ENCODE results near the gene SPACA9. TPM values are rescaled to one million over a fixed set of nuclear protein-coding genes. Genes with fewer than 3 reads are reported as not detected.

SPACA9 gene
- polyA plus RNA-seq, 3 donors, result 9.0 to 11.1 (median 9.6) TPM

DNA sequence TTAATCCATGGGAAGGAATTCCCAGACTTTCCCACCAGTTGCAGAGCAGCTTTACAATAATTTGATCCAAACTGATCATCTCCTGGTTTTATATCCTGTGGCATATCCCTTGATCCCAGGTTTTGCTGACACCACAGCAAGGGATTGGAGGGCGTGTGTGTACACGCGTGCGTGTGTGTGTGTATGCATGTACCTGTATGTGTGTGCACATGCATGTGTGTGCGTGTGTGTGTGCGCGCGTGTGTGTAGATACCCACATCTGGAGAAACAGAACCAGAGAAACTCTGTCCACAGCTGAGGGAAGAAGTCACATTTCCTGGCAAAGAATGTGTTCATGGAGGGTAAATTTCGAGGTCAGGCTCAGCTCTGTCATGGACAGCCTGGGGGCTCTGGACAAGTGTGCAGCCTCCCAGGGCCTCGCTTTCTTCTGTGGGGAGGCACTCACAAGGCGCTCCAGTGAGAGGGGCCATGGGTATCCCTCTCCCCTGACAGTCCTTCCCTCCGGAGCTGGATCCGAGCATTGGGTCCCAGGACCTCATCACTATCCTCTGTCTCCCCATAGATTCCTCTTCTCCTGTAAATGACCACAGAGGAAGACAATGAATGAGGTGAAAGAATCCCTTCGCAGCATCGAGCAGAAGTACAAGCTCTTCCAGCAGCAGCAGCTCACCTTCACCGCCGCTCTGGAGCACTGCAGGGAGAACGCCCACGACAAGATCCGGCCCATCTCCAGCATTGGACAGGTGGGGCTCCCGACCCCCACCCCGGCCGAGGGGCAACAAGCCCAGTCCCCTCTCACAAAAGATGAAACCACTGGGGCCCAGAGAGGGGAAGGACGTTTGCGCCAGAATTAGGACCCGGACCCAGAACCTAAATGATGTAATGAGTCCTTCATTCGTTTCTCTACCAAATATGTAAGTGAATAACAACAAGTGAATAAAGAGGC lies 4.9 kb downstream of the SPACA9 start:
- DNase-seq (ENCODE audit: extremely low read depth in 1 of 11, low read depth in 9 of 11, low spot score in 4 of 11), result no peak

- no peak for DNase-seq (ENCODE audit: extremely low read depth in 1 of 11, low read depth in 9 of 11, low spot score in 4 of 11)
Observed at GRCh38 chr9:132885720-132886333, 7.1 kb downstream of the SPACA9 start.

DNA sequence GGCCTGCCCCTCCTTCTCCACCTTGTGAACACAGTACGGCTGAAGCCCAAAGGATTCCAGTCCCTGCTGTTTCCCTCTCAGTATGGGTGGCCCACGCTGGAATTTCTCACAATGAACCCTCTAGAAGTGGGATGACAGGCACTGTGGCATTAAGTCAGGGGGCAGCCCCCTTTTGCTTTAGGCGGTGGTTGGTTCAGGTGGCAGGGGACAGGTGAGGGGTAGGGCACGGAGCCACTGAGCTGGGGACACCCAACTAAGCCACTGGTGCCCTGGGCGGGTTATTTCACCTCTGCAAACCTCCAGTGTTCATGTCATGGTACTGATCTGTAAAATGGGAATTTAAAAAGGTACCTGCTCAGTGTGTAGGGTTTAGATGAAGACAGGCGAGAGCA lies 7.6 kb downstream of the SPACA9 start:
- no peak for DNase-seq (ENCODE audit: extremely low read depth in 1 of 11, low read depth in 9 of 11, low spot score in 4 of 11)

DNA sequence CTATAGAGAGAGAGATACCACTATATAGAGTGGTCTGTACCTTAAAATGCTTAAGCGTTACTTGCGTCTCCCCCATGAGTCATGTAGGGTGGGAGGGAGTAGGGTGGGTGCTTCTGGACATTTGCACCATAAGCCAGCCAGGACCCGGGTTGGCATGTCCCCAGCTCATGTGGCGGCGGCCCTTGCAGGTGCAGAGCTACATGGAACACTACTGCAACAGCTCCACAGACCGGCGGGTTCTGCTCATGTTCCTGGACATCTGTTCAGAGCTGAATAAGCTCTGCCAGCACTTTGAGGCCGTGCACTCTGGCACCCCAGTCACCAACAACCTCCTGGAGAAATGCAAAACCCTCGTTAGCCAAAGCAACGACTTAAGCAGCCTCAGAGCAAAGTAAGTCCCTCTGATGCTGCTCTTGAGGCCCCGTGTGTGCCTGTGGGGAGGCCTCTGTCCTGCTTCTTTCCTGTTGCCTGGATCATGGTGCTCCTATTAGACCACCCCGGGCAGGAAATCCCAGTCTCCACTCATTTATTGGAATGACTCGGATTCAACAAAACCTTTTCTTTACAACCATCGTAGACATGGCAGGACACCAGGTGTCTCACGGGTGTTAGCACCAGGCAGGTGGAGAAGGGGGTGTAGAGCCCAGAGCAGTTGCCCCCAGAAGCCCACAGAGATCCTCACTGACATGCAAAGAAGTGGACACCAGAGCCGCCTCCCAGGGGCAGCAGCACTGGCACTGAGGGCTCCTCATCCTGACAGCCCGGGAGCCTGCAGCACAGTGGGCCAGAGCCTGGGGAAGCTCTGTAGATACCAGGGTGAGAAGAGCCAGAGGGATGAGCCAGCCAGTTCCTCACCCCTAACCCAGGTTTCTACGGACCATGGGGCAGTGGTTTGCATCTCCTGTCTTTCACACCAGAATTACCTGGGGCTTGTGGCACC lies 8.8 kb downstream of the SPACA9 start:
- DNase-seq (ENCODE audit: extremely low read depth in 1 of 11, low read depth in 9 of 11, low spot score in 4 of 11), result no peak

- DNase-seq (ENCODE audit: extremely low read depth in 1 of 11, low read depth in 9 of 11, low spot score in 4 of 11), result no peak
Observed at GRCh38 chr9:132888151-132888550, 9.5 kb downstream of the SPACA9 start.

DNA sequence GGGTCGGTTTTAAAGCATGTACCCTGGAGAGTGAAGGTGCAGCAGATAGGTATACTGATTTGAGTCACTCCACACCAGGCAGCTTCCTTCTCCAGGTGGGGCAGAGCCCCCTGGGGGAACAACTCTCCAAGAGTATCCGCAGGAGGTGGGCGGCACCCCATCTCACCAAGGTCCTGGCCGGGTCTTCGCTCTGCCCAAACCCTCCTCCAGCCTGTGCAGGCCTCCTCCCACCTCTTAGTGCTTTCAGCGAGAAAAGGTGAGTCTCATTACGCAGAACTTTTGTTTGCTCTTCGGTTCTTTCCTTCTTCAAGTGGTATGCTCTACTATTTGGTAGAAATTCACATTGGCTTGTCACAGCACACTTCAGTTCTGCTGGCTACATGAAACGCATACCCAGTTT lies 13.7 kb downstream of the SPACA9 start:
- no peak for DNase-seq (ENCODE audit: extremely low read depth in 1 of 11, low read depth in 9 of 11, low spot score in 4 of 11)

GRCh38 chr9:132894346-132894745 lies 15.6 kb downstream of the SPACA9 start:
- no peak for DNase-seq (ENCODE audit: extremely low read depth in 1 of 11, low read depth in 9 of 11, low spot score in 4 of 11)

- DNase-seq (ENCODE audit: extremely low read depth in 1 of 11, low read depth in 9 of 11, low spot score in 4 of 11), result no peak
Observed at GRCh38 chr9:132894862-132895835, 16.5 kb downstream of the SPACA9 start.

DNA sequence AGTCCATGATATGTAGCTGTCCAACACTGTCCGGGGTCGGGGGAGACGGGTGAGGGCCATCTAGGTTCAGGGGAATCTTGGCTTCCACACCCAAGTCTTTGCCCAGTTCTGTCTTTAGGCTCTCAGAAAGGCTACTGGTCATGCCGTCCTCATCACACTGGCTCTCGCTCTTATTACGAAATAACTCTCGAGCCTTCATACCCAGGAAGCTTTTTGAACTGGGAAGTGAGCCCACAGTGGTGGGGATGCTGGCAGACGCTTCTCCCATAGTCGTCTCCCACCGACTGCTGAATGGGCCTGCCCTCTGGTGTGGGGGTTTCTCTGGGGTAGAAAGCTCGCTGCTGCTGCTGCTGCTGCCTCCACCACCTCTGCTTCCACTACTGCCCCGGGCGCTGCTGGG lies 17.6 kb downstream of the SPACA9 start:
- DNase-seq (ENCODE audit: extremely low read depth in 1 of 11, low read depth in 9 of 11, low spot score in 4 of 11), result no peak

DNA sequence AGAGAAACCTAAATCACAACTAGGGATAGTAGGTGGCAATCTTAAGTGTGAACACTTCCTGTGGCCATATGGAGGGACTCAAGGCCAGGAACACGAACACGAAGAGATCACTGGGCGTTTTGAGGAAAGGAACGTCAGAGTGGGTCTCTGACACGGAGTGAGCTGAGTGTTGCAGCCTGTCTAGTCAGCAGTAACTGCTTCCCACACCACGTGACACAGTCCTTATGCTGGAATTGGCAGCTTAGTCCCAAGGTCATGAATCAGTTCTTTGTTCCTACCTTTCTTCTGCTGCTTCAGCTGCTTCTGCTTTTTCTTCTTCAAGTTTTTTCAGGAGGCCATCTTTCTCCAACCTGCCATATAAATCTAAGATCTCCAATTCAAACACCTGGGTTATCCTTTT lies 18.2 kb downstream of the SPACA9 start:
- DNase-seq (ENCODE audit: extremely low read depth in 1 of 11, low read depth in 9 of 11, low spot score in 4 of 11), result no peak

GRCh38 chr9:132898051-132898450 lies 19.4 kb downstream of the SPACA9 start:
- DNase-seq (ENCODE audit: extremely low read depth in 1 of 11, low read depth in 9 of 11, low spot score in 4 of 11), result no peak

- DNase-seq (ENCODE audit: extremely low read depth in 1 of 11, low read depth in 9 of 11, low spot score in 4 of 11), result peak; percentile 56 to 79 (median 68)
Observed at GRCh38 chr9:132901858-132902831, 23.4 kb downstream of the SPACA9 start.

DNA sequence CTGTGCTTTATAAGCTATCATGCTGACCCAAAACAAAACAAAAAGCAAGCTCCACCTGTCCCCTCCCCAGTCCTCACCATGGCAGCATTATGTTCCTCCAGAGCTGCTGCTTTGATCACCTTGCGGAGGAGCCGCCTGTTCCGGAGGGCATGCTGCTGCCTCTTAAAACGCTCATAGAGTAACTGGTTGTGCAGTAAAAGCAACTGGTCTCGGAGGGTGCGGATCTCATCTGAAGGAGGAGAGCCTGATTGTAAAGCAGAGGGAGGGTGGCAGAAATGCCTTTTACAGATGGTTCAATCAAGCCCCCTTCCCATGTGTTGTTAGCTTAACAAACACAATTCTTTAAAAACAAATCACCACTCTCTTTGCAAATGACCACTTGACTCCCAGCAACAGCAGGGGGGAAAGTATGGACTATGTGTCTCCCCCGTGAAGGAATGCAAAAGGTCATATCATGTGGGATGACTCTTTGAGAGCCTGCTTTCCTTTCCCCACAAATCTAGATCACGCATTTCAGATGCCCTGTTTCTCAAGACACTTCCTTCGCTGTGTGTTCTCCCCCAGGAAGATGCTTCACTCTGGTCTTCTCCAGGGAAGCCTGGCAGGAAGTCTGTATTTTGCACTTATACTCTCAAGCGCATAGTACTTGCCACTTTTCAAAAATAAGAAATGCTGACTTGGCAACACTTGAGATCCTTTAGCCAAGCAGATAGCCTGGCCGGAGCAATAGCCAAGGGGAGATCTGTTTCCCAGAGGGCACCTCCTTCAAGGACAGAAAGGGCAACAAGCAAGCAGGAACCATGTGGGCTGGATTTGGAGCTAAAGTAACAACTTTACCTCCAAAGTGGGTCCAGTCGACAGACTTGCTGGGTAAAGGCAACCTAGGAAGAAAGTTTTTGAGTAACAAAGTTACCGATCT lies 25.1 kb downstream of the SPACA9 start:
- no peak for DNase-seq (ENCODE audit: extremely low read depth in 1 of 11, low read depth in 9 of 11, low spot score in 4 of 11)

DNA sequence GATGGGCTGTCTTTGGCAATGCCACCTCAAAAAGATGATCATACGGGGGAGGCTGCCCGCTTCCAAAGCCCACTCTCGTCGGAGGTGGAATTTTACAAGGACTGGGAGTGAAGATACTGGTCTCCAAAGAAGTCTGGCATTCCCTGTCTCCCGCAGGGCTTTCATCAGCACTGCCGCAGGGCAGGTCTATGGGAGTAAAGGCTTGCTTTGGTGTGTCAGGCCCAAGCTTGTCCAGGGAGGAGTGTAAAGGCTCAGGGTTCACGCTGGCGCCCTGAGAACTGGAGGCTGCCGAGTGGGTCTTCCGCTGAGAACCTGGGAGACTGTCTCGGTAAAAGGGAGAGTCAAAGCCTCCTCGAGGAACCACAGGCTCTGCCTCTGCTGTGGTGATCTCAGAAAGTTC lies 27.0 kb downstream of the SPACA9 start:
- DNase-seq (ENCODE audit: extremely low read depth in 1 of 11, low read depth in 9 of 11, low spot score in 4 of 11), result no peak

DNA sequence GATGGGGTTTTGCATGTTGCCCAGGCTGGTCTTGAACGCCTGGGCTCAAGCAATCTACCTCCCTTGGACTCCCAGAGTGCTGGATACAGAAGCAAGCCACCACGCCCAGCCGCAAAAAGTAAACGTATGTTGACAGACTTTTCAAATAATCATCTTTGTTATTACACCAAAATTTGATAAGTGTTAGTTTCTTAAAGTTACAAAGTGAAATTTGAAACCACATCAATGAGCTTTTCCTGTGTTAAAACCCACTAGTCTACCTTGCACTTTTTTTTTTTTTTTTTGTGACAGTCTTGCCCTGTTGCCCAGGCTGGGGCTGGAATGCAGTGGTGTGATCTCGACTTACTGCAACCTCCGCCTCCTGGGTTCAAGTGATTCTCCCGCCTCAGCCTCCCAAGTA lies 29.9 kb downstream of the SPACA9 start:
- no peak for DNase-seq (ENCODE audit: extremely low read depth in 1 of 11, low read depth in 9 of 11, low spot score in 4 of 11)

DNA sequence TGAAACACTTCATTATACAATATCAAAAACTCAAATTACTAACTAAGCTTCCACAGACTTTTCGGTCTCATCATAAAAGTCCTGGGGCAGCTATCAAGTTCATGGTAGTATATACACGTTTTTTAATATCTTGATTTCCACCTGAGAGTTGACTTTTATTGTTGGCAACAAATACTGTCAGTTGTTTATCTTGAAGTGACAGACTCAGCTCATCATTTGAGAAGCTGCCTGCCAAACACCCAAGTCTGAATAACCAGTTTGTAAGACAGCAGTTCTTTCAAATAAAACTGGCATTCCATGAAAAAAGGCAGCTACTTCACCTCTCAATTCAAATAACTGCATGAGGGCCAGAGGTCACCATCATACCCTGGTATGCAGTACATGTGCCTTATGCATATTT lies 30.6 kb downstream of the SPACA9 start:
- DNase-seq (ENCODE audit: extremely low read depth in 1 of 11, low read depth in 9 of 11, low spot score in 4 of 11), result no peak
